CD14-positive monocyte (primary cell): ENCODE results near the gene DENND1A. TPM values are rescaled to one million over a fixed set of nuclear protein-coding genes. Genes with fewer than 3 reads are reported as not detected.

Experiments
- DNase-seq, 3 donors: peaks; one replicate each; pipeline ENCODE4 v3.0.0-alpha.2; 2011 to 2022
- H2AFZ ChIP-seq: 2 replicates; pipeline ENCODE4 v1.6.0; 2012; ENCODE audit warnings: mild to moderate bottlenecking, low read depth, low read length, inconsistent platforms; ENCODE audit not compliant: insufficient read depth, poor library complexity, severe bottlenecking
- H3K27ac ChIP-seq, 2 donors: 1 replicate in 1 of 2; 2 replicates in 1 of 2; pipeline ENCODE4 v1.5.1; 2012 to 2013; ENCODE audit warnings: low read length in 2 of 2, control low read depth in 1 of 2, inconsistent platforms in 1 of 2, low read depth in 1 of 2, mild to moderate bottlenecking in 1 of 2
- H3K27me3 ChIP-seq, 2 donors: one replicate each; pipeline versions ENCODE4 v1.6.0 to v1.6.1; 2011 to 2013; ENCODE audit warnings: low read length in 2 of 2; ENCODE audit not compliant: control insufficient read depth in 2 of 2, insufficient read depth in 2 of 2
- H3K36me3 ChIP-seq, 2 donors: replicated peaks in 1 of 2; 1 replicate in 1 of 2; 2 replicates in 1 of 2; pipeline versions ENCODE4 v1.5.1 to v1.6.1; 2012 to 2013; ENCODE audit warnings: low read length in 2 of 2, control low read depth in 1 of 2, inconsistent platforms in 1 of 2, mild to moderate bottlenecking in 1 of 2; ENCODE audit not compliant: insufficient read depth in 2 of 2, control insufficient read depth in 1 of 2
- H3K4me1 ChIP-seq, 2 donors: 1 replicate in 1 of 2; 2 replicates in 1 of 2; pipeline versions ENCODE4 v1.5.1 to v1.6.1; 2012 to 2013; ENCODE audit warnings: low read length in 2 of 2, control low read depth in 1 of 2, inconsistent platforms in 1 of 2, mild to moderate bottlenecking in 1 of 2, moderate library complexity in 1 of 2; ENCODE audit not compliant: insufficient read depth in 2 of 2, control insufficient read depth in 1 of 2
- H3K4me2 ChIP-seq: replicated peaks from 2 replicates; pipeline ENCODE3; 2012; ENCODE audit warnings: low read length, moderate library complexity, mild to moderate bottlenecking; ENCODE audit not compliant: poor library complexity, severe bottlenecking; ENCODE audit errors: extremely low read depth
- H3K4me3 ChIP-seq, 3 experiments: fragments of 200-600 bp in 1 of 3; sonication (generic) in 1 of 3; replicated peaks in 1 of 3; 1 replicate in 2 of 3; 2 replicates in 1 of 3; pipeline ENCODE4 v1.5.1; 2011 to 2013; ENCODE audit warnings: low read length in 3 of 3, mild to moderate bottlenecking in 3 of 3, control low read depth in 2 of 3, low read depth in 2 of 3, inconsistent platforms in 1 of 3, moderate library complexity in 1 of 3
- H3K79me2 ChIP-seq: 2 replicates; pipeline ENCODE4 v1.6.0; 2012; ENCODE audit warnings: mild to moderate bottlenecking, control low read depth, inconsistent platforms, low read length, moderate library complexity; ENCODE audit not compliant: insufficient read depth
- H3K9ac ChIP-seq: 2 replicates; pipeline ENCODE4 v1.6.0; 2017; ENCODE audit warnings: low read length, mild to moderate bottlenecking; ENCODE audit not compliant: insufficient read depth, poor library complexity, severe bottlenecking
- H3K9me3 ChIP-seq, 2 donors: replicated peaks in 1 of 2; 1 replicate in 1 of 2; 2 replicates in 1 of 2; pipeline versions ENCODE4 v1.5.1 to v1.6.1; 2012 to 2013; ENCODE audit warnings: low read length in 2 of 2, control low read depth in 1 of 2; ENCODE audit not compliant: control insufficient read depth in 1 of 2, insufficient read depth in 1 of 2
- H4K20me1 ChIP-seq: 2 replicates; pipeline ENCODE4 v1.6.0; 2012; ENCODE audit warnings: mild to moderate bottlenecking, low read length, control low read depth, moderate library complexity; ENCODE audit not compliant: insufficient read depth
- H3K27ac Mint-ChIP-seq, 7 donors: one replicate each; pipeline ENCODE4 v1.8.0; 2020; ENCODE audit warnings: mild to moderate bottlenecking in 7 of 7, mixed read lengths in 7 of 7, moderate library complexity in 6 of 7, inconsistent platforms in 2 of 7
- H3K27me3 Mint-ChIP-seq, 3 donors: one replicate each; pipeline ENCODE4 v1.8.0; 2021 to 2022; ENCODE audit warnings: low read depth in 3 of 3, mild to moderate bottlenecking in 3 of 3, mixed read lengths in 3 of 3, moderate library complexity in 3 of 3, inconsistent platforms in 1 of 3
- H3K36me3 Mint-ChIP-seq, 2 donors: one replicate each; pipeline ENCODE4 v1.8.0; 2020; ENCODE audit warnings: mixed read lengths in 2 of 2, inconsistent platforms in 1 of 2, mild to moderate bottlenecking in 1 of 2
- H3K4me1 Mint-ChIP-seq: one replicate; pipeline ENCODE4 v1.8.0; 2020; ENCODE audit warnings: mild to moderate bottlenecking, mixed read lengths
- H3K4me3 Mint-ChIP-seq, 2 donors: one replicate each; pipeline ENCODE4 v1.8.0; 2020; ENCODE audit warnings: mild to moderate bottlenecking in 2 of 2, mixed read lengths in 2 of 2, moderate library complexity in 1 of 2
- H3K9me3 Mint-ChIP-seq, 7 donors: one replicate each; pipeline ENCODE4 v1.8.0; 2020 to 2022; ENCODE audit warnings: mixed read lengths in 7 of 7, mild to moderate bottlenecking in 6 of 7, moderate library complexity in 6 of 7, inconsistent platforms in 2 of 7
- WGBS: methylation state at CpG from one replicate; pipeline ENCODE4 v1.1.5; 2013; ENCODE audit warnings: missing lambda C conversion rate; ENCODE audit not compliant: insufficient coverage; 5-methylcytosine and 5-hydroxymethylcytosine counted together
- intact Hi-C, 2 donors: fragments of 100-400 bp; cut with micrococcal nuclease; formaldehyde crosslinking; loops; one replicate each; pipeline versions ENCODE4 v1.15.0 to v1.15.1; 2023
- polyA plus RNA-seq, 3 donors: library from polyadenylated mRNA; depleted of rRNA in 1 of 3; unstranded in 2 of 3; stranded (reverse) in 1 of 3; fragments of 300-500 nt in 2 of 3; fragments of >200 nt in 1 of 3; fragmentation: Illumina TruSeq in 2 of 3; gene quantifications; 1 replicate in 2 of 3; 2 replicates in 1 of 3; pipeline ENCODE4 v1.2.3, GENCODE V29; 2012 to 2021
- TF ChIP-seq, protein P1 (sequence below): fragments of 200-600 bp; IDR thresholded peaks from one replicate; pipeline ENCODE4 v1.8.0; 2022; ENCODE audit warnings: antibody characterized with exemption, mild to moderate bottlenecking

DENND1A gene
- polyA plus RNA-seq, 3 donors, result 24.8 to 73.0 (median 29.4) TPM

DNA sequence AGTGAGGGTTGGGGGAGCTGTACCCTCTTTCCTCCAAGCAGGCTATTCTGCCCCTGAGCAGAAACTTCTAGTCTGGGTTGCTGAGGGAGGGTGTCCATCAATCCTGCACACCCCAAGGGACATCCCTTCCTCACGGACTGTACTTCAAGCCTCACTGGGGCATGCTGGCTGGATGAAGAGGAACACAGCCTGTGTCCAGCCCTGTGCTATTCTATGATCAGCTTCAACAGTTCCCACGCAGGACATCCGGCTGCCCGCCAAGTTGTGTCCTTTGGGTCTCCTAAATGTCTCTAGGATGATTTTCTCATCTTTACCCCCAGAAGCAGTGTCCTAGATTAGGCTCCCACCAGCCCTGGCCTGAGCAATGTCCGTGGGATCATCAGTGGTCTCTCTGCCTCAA lies 505.8 kb downstream of the DENND1A start:
- H3K4me3 ChIP-seq, result no peak overlapping the region
- no peaks in the 10 kb centered on the region for H3K9me3 ChIP-seq
- no peak for DNase-seq
- no peaks in the 10 kb centered on the region for H3K79me2 ChIP-seq
- no peak overlapping the region for H3K27ac ChIP-seq
- H3K27ac Mint-ChIP-seq, result no peak overlapping the region
- H3K4me1 ChIP-seq, result peaks cover 2 to 7% of the 10 kb centered on the region in 2 donors
- intact Hi-C loops, result no loop called here
- H3K36me3 ChIP-seq, result peaks cover 74 to 96% of the 10 kb centered on the region in 2 donors
- TF ChIP-seq, protein P1, sequence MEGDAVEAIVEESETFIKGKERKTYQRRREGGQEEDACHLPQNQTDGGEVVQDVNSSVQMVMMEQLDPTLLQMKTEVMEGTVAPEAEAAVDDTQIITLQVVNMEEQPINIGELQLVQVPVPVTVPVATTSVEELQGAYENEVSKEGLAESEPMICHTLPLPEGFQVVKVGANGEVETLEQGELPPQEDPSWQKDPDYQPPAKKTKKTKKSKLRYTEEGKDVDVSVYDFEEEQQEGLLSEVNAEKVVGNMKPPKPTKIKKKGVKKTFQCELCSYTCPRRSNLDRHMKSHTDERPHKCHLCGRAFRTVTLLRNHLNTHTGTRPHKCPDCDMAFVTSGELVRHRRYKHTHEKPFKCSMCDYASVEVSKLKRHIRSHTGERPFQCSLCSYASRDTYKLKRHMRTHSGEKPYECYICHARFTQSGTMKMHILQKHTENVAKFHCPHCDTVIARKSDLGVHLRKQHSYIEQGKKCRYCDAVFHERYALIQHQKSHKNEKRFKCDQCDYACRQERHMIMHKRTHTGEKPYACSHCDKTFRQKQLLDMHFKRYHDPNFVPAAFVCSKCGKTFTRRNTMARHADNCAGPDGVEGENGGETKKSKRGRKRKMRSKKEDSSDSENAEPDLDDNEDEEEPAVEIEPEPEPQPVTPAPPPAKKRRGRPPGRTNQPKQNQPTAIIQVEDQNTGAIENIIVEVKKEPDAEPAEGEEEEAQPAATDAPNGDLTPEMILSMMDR, result no peak
- no peaks in the 10 kb centered on the region for H3K9me3 Mint-ChIP-seq
- H3K36me3 Mint-ChIP-seq, result peaks cover 87 to 96% of the 10 kb centered on the region in 2 donors
- H3K4me2 ChIP-seq, result no peak overlapping the region
- no peak overlapping the region for H2AFZ ChIP-seq
- WGBS, result 98% methylated on average over 4 of the region's 5 CpGs
- peaks cover 14% of the 10 kb centered on the region for H3K4me1 Mint-ChIP-seq
- H3K4me3 Mint-ChIP-seq, result no peak overlapping the region
- H3K9ac ChIP-seq, result no peak overlapping the region
- H3K27me3 Mint-ChIP-seq, result peaks cover 0 to 3% (median 3%) of the 10 kb centered on the region in 3 donors
- H4K20me1 ChIP-seq, result peaks cover 54% of the 10 kb centered on the region
- no peaks in the 10 kb centered on the region for H3K27me3 ChIP-seq

DNA sequence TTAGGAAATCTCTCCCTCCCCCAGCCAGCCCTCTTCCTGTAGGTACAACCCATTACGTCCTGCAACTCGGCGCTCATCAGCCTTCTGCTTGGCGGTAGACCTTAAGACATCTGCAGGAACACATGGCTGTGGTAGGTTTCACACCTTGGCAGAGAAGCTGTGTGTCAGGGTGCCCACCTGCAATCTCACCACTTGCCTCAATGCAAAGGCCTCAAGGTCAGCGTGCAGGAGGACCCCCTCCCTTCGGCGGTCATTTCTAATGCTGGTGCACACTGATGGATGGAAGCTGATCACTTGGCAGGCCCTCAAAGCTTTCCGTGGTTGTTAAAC lies 506.6 kb downstream of the DENND1A start:
- peaks cover 82 to 100% of the 10 kb centered on the region in 2 donors for H3K36me3 ChIP-seq

More for the DNA sequence above, 506.6 kb downstream of the DENND1A start:
- Histone ChIP-seq H3K4me3 (no peak overlapping the region), H3K9ac (no peak overlapping the region), H4K20me1 (peaks cover 48% of the 10 kb centered on the region), H3K27me3 (no peaks in the 10 kb centered on the region), H2AFZ (no peak overlapping the region), H3K27ac (no peak overlapping the region), H3K4me2 (no peak overlapping the region), H3K79me2 (no peaks in the 10 kb centered on the region), H3K4me1 (peaks cover 2 to 7% of the 10 kb centered on the region in 2 donors), H3K9me3 (no peaks in the 10 kb centered on the region)
- intact Hi-C loops, result no loop called here
- peaks cover 0 to 3% (median 3%) of the 10 kb centered on the region in 3 donors for H3K27me3 Mint-ChIP-seq
- peaks cover 87 to 96% of the 10 kb centered on the region in 2 donors for H3K36me3 Mint-ChIP-seq
- WGBS, result 97% methylated on average over 4 of the region's 8 CpGs
- TF ChIP-seq, protein P1, result no peak
- H3K27ac Mint-ChIP-seq, result peak overlapping the region in 1 of 7 donors; percentile 10
- H3K4me1 Mint-ChIP-seq, result peaks cover 14% of the 10 kb centered on the region
- no peak for DNase-seq
- H3K4me3 Mint-ChIP-seq, result no peak overlapping the region
- H3K9me3 Mint-ChIP-seq, result no peaks in the 10 kb centered on the region
